Neural cell (in vitro differentiated cells): ENCODE measurements around the gene SUGCT. TPM values are rescaled to one million over a fixed set of nuclear protein-coding genes. Genes with fewer than 3 reads are reported as not detected.

Source experiments
- H2AFZ ChIP-seq: fragments of 200-600, 300-800 bp; sonication (generic), shearing (Covaris generic); 2 replicates; pipeline ENCODE4 v1.6.0; 2014; ENCODE audit warnings: low read depth, mild to moderate bottlenecking, antibody characterized with exemption, low read length, moderate library complexity
- H3F3A ChIP-seq: fragments of 200-600 bp; shearing (Covaris generic); 2 replicates; pipeline ENCODE4 v1.6.1; 2016; ENCODE audit warnings: mild to moderate bottlenecking, moderate library complexity, mixed read lengths, antibody characterized with exemption, low read length; ENCODE audit not compliant: insufficient read depth, poor library complexity, severe bottlenecking
- H3K27ac ChIP-seq: fragments of 200-600, 300-800 bp; sonication (generic), shearing (Covaris generic); 2 replicates; pipeline ENCODE4 v1.5.1; 2014; ENCODE audit warnings: mild to moderate bottlenecking, low read length, moderate library complexity
- H3K27me3 ChIP-seq: fragments of 300-800, 200-600 bp; sonication (generic), shearing (Covaris generic); 2 replicates; pipeline ENCODE4 v1.6.0; 2014; ENCODE audit warnings: mild to moderate bottlenecking, low read depth, low read length, moderate library complexity; ENCODE audit not compliant: insufficient read depth
- H3K36me3 ChIP-seq: fragments of 300-800, 200-600 bp; sonication (generic), shearing (Covaris generic); 2 replicates; pipeline ENCODE4 v1.5.1; 2014; ENCODE audit warnings: mild to moderate bottlenecking, antibody characterized with exemption, low read length, moderate library complexity; ENCODE audit not compliant: insufficient read depth
- H3K4me2 ChIP-seq: fragments of 300-800, 200-600 bp; sonication (generic), shearing (Covaris generic); 2 replicates; pipeline ENCODE4 v1.6.0; 2014; ENCODE audit warnings: mild to moderate bottlenecking, low read length
- H3K4me3 ChIP-seq: fragments of 300-800, 200-600 bp; sonication (generic), shearing (Covaris generic); 2 replicates; pipeline ENCODE4 v1.5.1; 2014; ENCODE audit warnings: mild to moderate bottlenecking, low read length, moderate library complexity
- H3K79me2 ChIP-seq: fragments of 200-600 bp; shearing (Covaris generic); replicated peaks from 2 replicates; pipeline ENCODE4 v1.6.0; 2014; ENCODE audit warnings: mild to moderate bottlenecking, low read length, moderate library complexity; ENCODE audit not compliant: insufficient read depth
- H3K9ac ChIP-seq: fragments of 300-800, 200-600 bp; sonication (generic), shearing (Covaris generic); 2 replicates; pipeline ENCODE4 v1.6.1; 2016; ENCODE audit warnings: mild to moderate bottlenecking, low read length, mixed read lengths
- H3K9me2 ChIP-seq: fragments of 200-600 bp; shearing (Covaris generic); 2 replicates; pipeline ENCODE4 v1.6.1; 2016; ENCODE audit warnings: mild to moderate bottlenecking, low read length, mixed read lengths; ENCODE audit not compliant: insufficient read depth
- H3K9me3 ChIP-seq: fragments of 200-600, 300-800 bp; sonication (generic), shearing (Covaris generic); 2 replicates; pipeline ENCODE4 v1.6.1; 2016; ENCODE audit warnings: mild to moderate bottlenecking, mixed run types, low read length, moderate library complexity, mixed read lengths
- H4K20me1 ChIP-seq: fragments of 200-600 bp; shearing (Covaris generic); 2 replicates; pipeline ENCODE4 v1.6.1; 2016; ENCODE audit warnings: mild to moderate bottlenecking, mixed run types; ENCODE audit not compliant: insufficient read depth
- CTCF ChIP-seq: fragments of 450-650 bp; IDR thresholded peaks from 2 replicates; pipeline ENCODE4 v1.5.1; 2014; ENCODE audit warnings: antibody characterized with exemption, mild to moderate bottlenecking, moderate library complexity; ENCODE audit not compliant: poor library complexity, severe bottlenecking
- EP300 ChIP-seq: fragments of 450-650 bp; conservative IDR thresholded peaks from 2 replicates; pipeline ENCODE4 v1.6.1; 2014; ENCODE audit warnings: antibody characterized with exemption, mild to moderate bottlenecking, moderate library complexity; ENCODE audit not compliant: poor library complexity, severe bottlenecking
- EZH2 ChIP-seq: fragments of 200-600, 300-800 bp; shearing (Covaris generic), sonication (generic); IDR thresholded peaks from 2 replicates; pipeline ENCODE4 v1.6.1; 2014; ENCODE audit warnings: antibody characterized with exemption, low read length, borderline replicate concordance, mild to moderate bottlenecking; ENCODE audit not compliant: insufficient read depth, poor library complexity, severe bottlenecking
- MXI1 ChIP-seq: fragments of 450-650 bp; conservative IDR thresholded peaks from 2 replicates; pipeline ENCODE4 v1.6.1; 2014; ENCODE audit warnings: antibody characterized with exemption, mild to moderate bottlenecking; ENCODE audit not compliant: poor library complexity, severe bottlenecking
- POLR2AphosphoS5 ChIP-seq: IDR thresholded peaks from 2 replicates; pipeline ENCODE4 v1.6.1; 2012
- RAD21 ChIP-seq: fragments of 450-650 bp; conservative IDR thresholded peaks from 2 replicates; pipeline ENCODE4 v1.6.1; 2014; ENCODE audit warnings: antibody characterized with exemption, mild to moderate bottlenecking, moderate library complexity
- REST ChIP-seq: IDR thresholded peaks from 2 replicates; pipeline ENCODE4 v1.6.1; 2012; ENCODE audit warnings: borderline replicate concordance
- SMC3 ChIP-seq: fragments of 450-650 bp; conservative IDR thresholded peaks from 2 replicates; pipeline ENCODE4 v1.6.1; 2014; ENCODE audit warnings: antibody characterized with exemption, mild to moderate bottlenecking, moderate library complexity; ENCODE audit not compliant: poor library complexity
- TAF1 ChIP-seq: IDR thresholded peaks from 2 replicates; pipeline ENCODE4 v1.6.1; 2012; ENCODE audit warnings: low read depth
- polyA plus RNA-seq: library from polyadenylated mRNA; depleted of rRNA; stranded (reverse); fragments of >200 nt; gene quantifications from 2 replicates; pipeline ENCODE4 v1.2.3, GENCODE V29; 2014

Gene SUGCT
- polyA plus RNA-seq, 1 donor from 2014 or later, result not detected

- no peaks in the 10 kb centered on the region for H3K9me2 ChIP-seq
- H3K27ac ChIP-seq, result no peak overlapping the region
- no peak overlapping the region for H3K9ac ChIP-seq
- no peaks in the 10 kb centered on the region for H3K79me2 ChIP-seq
- H3K4me3 ChIP-seq, result no peak overlapping the region
- no peaks in the 10 kb centered on the region for H3K36me3 ChIP-seq
- H3K9me3 ChIP-seq, result no peaks in the 10 kb centered on the region
- H3K4me2 ChIP-seq, result no peak overlapping the region
- H2AFZ ChIP-seq, result no peak overlapping the region
- H4K20me1 ChIP-seq, result no peaks in the 10 kb centered on the region
- H3K27me3 ChIP-seq, result no peaks in the 10 kb centered on the region
- H3F3A ChIP-seq, result no peaks in the 10 kb centered on the region
- no peak for TF ChIP-seq REST
- TF ChIP-seq TAF1, result no peak
- TF ChIP-seq SMC3, result no peak
- no peak for TF ChIP-seq RAD21
- TF ChIP-seq EP300, result no peak
- no peak for TF ChIP-seq POLR2AphosphoS5
- TF ChIP-seq CTCF, result no peak
- no peak for TF ChIP-seq MXI1
- no peak for TF ChIP-seq EZH2
Observed at GRCh38 chr7:40483630-40484029, 348.8 kb downstream of the SUGCT start.

- H3K79me2 ChIP-seq, result no peaks in the 10 kb centered on the region
- H4K20me1 ChIP-seq, result no peaks in the 10 kb centered on the region
- no peak overlapping the region for H3K9ac ChIP-seq
- H3F3A ChIP-seq, result no peaks in the 10 kb centered on the region
- no peak overlapping the region for H3K4me2 ChIP-seq
- H3K4me3 ChIP-seq, result no peak overlapping the region
- H3K27me3 ChIP-seq, result no peaks in the 10 kb centered on the region
- TF ChIP-seq EP300, result no peak
- no peak for TF ChIP-seq REST
- TF ChIP-seq CTCF, result no peak
- TF ChIP-seq POLR2AphosphoS5, result no peak
- no peak for TF ChIP-seq EZH2
- TF ChIP-seq SMC3, result no peak
- no peak for TF ChIP-seq TAF1
- TF ChIP-seq MXI1, result no peak
- no peak for TF ChIP-seq RAD21
- no peaks in the 10 kb centered on the region for H3K9me3 ChIP-seq
- no peak overlapping the region for H2AFZ ChIP-seq
- H3K27ac ChIP-seq, result no peak overlapping the region
- H3K9me2 ChIP-seq, result no peaks in the 10 kb centered on the region
- H3K36me3 ChIP-seq, result no peaks in the 10 kb centered on the region
Observed at GRCh38 chr7:40489844-40490602, 355.2 kb downstream of the SUGCT start.
